Uterus (tissue), 4 donors: Measurements from ENCODE around the gene PCDHGA4. TPM values are rescaled to one million over a fixed set of nuclear protein-coding genes. Genes with fewer than 3 reads are reported as not detected.
"Not testable (repeated sequence)": the region's sequence is repeated elsewhere in the genome, so short reads cannot be mapped to it uniquely, and the experiment has no call there.

Experiments
- DNase-seq, 2 donors: peaks; one replicate each; pipeline ENCODE4 v3.0.0-alpha.2; 2019 to 2020
- H3K27ac ChIP-seq, 2 donors: fragments of 200-600 bp; sonication (generic); 1 replicate in 1 of 2; 2 replicates in 1 of 2; pipeline ENCODE4 v1.5.1; 2016 to 2018
- H3K27me3 ChIP-seq, 2 donors: fragments of 200-600 bp; sonication (generic); one replicate each; pipeline ENCODE4 v1.5.1; 2018 to 2019; ENCODE audit warnings: control low read depth in 1 of 2
- H3K36me3 ChIP-seq, 2 donors: fragments of 200-600 bp; sonication (generic); one replicate each; pipeline ENCODE4 v1.5.1; 2019; ENCODE audit warnings: control low read depth in 1 of 2
- H3K4me1 ChIP-seq, 2 donors: fragments of 200-600 bp; sonication (generic); one replicate each; pipeline ENCODE4 v1.5.1; 2018 to 2019; ENCODE audit warnings: control low read depth in 1 of 2
- H3K4me3 ChIP-seq, 2 donors: fragments of 200-600 bp; sonication (generic); 1 replicate in 1 of 2; 2 replicates in 1 of 2; pipeline ENCODE4 v1.5.1; 2018 to 2019; ENCODE audit warnings: mild to moderate bottlenecking in 1 of 2
- H3K9me3 ChIP-seq, 2 donors: fragments of 200-600 bp; sonication (generic); one replicate each; pipeline ENCODE4 v1.5.1; 2019; ENCODE audit warnings: control low read depth in 1 of 2
- CTCF ChIP-seq, 4 experiments: fragments of 200-600 bp in 2 of 4; fragments of 450-650 bp in 2 of 4; sonication (generic) in 2 of 4; IDR thresholded peaks; one replicate each; pipeline ENCODE4 v1.5.1; 2016 to 2019; ENCODE audit warnings: antibody characterized with exemption in 4 of 4, mild to moderate bottlenecking in 2 of 4, moderate library complexity in 1 of 4
- POLR2A ChIP-seq, 2 donors: fragments of 450-650 bp; IDR thresholded peaks; one replicate each; pipeline ENCODE4 v1.6.1; 2016; ENCODE audit warnings: antibody characterized with exemption in 2 of 2, mild to moderate bottlenecking in 1 of 2, moderate library complexity in 1 of 2
- intact Hi-C: fragments of 100-400 bp; cut with DNase I; formaldehyde crosslinking; loops from one replicate; pipeline ENCODE4 v1.15.1; 2023; ENCODE audit warnings: low total_unique reads
- total RNA-seq, 4 donors: library from RNA; depleted of rRNA in 3 of 4; stranded (reverse); fragments of >200 nt in 3 of 4; gene quantifications; one replicate each; pipeline versions ENCODE4 v1.1.0 to v1.2.4, GENCODE V29; 2014 to 2023
- donor health status: DM: yes; HTN: yes; CAD: no.

PCDHGA4 gene
- total RNA-seq = 10 to 100 TPM in 1 of 4 donors, 1 to 10 TPM in 2, under 1 TPM in 1; 0.59 to 16.1 (median 8.7) TPM

GRCh38 chr5:141354900-141355469, at the start of gene PCDHGA4:
Gene PCDHGA4 (plus strand): TSS chr5:141355021. CDS start chr5:141355108, 87 bp downstream.
- TF ChIP-seq POLR2A (IDR thresholded peaks at IDR 0.05) (no peak), CTCF (IDR thresholded peaks at IDR 0.05) (no peak)
- DNase-seq = no peak
- Histone ChIP-seq H3K36me3 (no peaks in the 10 kb centered on the region), H3K27me3 (no peaks in the 10 kb centered on the region), H3K27ac (no peak within 1 kb of the TSS), H3K4me3 (peak within 1 kb of the TSS in 1 of 2 donors; percentile 13), H3K4me1 (no peaks in the 10 kb centered on the region), H3K9me3 (peaks cover 0 to 74% of the 10 kb centered on the region in 2 donors)
- intact Hi-C loops = no loop called here

DNA sequence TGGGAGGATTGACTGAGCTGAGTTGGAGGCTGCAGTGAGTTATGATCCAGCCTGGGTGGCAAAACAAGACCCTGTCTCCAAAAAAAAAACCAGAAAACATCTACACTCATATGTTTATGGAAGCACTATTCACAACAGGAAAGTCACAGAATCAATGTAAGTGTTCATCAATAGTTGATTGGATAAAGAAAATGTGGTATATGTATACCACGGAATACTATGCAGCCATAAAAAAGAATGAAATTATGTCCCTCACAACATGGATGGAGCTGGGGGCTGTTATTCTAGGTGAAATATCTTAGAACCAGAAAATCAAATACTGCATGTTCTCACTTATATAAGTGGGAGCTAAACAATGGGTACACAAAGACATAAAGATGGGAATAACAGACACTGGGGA, 48.2 kb upstream of the PCDHGA4 start:
- Histone ChIP-seq H3K36me3 (no peaks in the 10 kb centered on the region), H3K27me3 (no peaks in the 10 kb centered on the region), H3K4me3 (no peak overlapping the region), H3K4me1 (no peaks in the 10 kb centered on the region), H3K27ac (no peak overlapping the region), H3K9me3 (peaks cover 0 to 90% of the 10 kb centered on the region in 2 donors)
- DNase-seq = no peak
- intact Hi-C loops = no loop called here
- no peak for TF ChIP-seq POLR2A (IDR thresholded peaks at IDR 0.05)
- no peak for TF ChIP-seq CTCF (IDR thresholded peaks at IDR 0.05)

- peaks cover 10 to 94% of the 10 kb centered on the region in 2 donors for H3K9me3 ChIP-seq
- H3K4me1 ChIP-seq = no peaks in the 10 kb centered on the region
- TF ChIP-seq POLR2A (IDR thresholded peaks at IDR 0.05) = no peak
- no peak for TF ChIP-seq CTCF (IDR thresholded peaks at IDR 0.05)
- H3K27me3 ChIP-seq = no peaks in the 10 kb centered on the region
- H3K36me3 ChIP-seq = no peaks in the 10 kb centered on the region
- no peak for DNase-seq
- intact Hi-C loops = no loop called here
- H3K4me3 ChIP-seq = no peak overlapping the region
- no peak overlapping the region for H3K27ac ChIP-seq
These were observed 41.1 kb upstream of the PCDHGA4 start for GRCh38 chr5:141313711-141314110.

DNA sequence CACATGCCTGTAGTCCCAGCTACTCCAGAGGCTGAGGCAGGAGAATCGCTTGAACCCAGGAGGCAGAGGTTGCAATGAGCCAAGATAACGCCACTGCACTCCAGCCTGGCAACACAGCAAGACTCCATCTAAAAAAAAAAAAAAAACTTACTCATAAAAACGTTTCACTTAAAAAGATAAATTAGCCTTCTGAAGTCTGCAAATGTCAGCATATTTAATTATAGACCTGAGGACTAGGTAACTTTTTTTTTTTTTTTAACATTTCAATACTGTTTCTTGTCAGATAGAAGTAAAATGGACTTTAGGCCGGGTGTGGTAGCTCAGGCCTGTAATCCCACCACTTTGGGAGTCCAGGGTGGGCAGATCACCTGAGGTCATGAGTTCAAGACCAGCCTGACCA, 37.9 kb upstream of the PCDHGA4 start:
- H3K27ac ChIP-seq, H3K4me3 ChIP-seq, H3K36me3 ChIP-seq, H3K4me1 ChIP-seq, H3K27me3 ChIP-seq, intact Hi-C loops, DNase-seq: not testable (repeated sequence)
- peaks cover 14 to 86% of the 10 kb centered on the region in 2 donors for H3K9me3 ChIP-seq

GRCh38 chr5:141319202-141319601, 35.6 kb upstream of the PCDHGA4 start:
- H3K9me3 ChIP-seq = peaks cover 14 to 67% of the 10 kb centered on the region in 2 donors

More at GRCh38 chr5:141319202-141319601, 35.6 kb upstream of the PCDHGA4 start:
- no peak for DNase-seq
- H3K27ac ChIP-seq = no peak overlapping the region
- no peaks in the 10 kb centered on the region for H3K27me3 ChIP-seq
- no peak for TF ChIP-seq POLR2A (IDR thresholded peaks at IDR 0.05)
- no peak for TF ChIP-seq CTCF (IDR thresholded peaks at IDR 0.05)
- H3K4me3 ChIP-seq = no peak overlapping the region
- H3K36me3 ChIP-seq = no peaks in the 10 kb centered on the region
- intact Hi-C loops = no loop called here
- H3K4me1 ChIP-seq = no peaks in the 10 kb centered on the region
